PC-3 (cell line): Measurements from ENCODE around the gene CFAP91. TPM values are rescaled to one million over a fixed set of nuclear protein-coding genes. Genes with fewer than 3 reads are reported as not detected.

Experiments used
- ATAC-seq: fragments of 200-7000 bp; cut with Tn5 transposase; 2 replicates; pipeline ENCODE4 v1.9.1; 2020; ENCODE audit warnings: mild to moderate bottlenecking, moderate library complexity
- BruUV-seq: library from RNA; stranded (reverse); fragments of 400-500 nt; replicated peaks from 2 replicates; lab custom pipeline; 2021; lab: Mats Ljungman, UMichigan
- CTCF ChIA-PET: fragments of 300-600 bp; sonication (Branson Sonifier 250); formaldehyde crosslinking; loops from one replicate; lab custom pipeline; 2022; ENCODE audit warnings: antibody characterized with exemption; lab: Charles Lee
- POLR2A ChIA-PET: fragments of 300-600 bp; sonication (Branson Sonifier 250); formaldehyde crosslinking; loops from one replicate; lab custom pipeline; 2022; ENCODE audit warnings: antibody characterized with exemption; ENCODE audit not compliant: unreplicated experiment; lab: Charles Lee
- DNase-seq: peaks from one replicate; pipeline ENCODE4 v3.0.0-alpha.2; 2015
- H2AFZ ChIP-seq: fragments of 300-600 bp; sonication (generic); 2 replicates; pipeline ENCODE4 v1.6.0; 2016; ENCODE audit warnings: antibody characterized with exemption, low read length
- H3F3A ChIP-seq: fragments of 300-600 bp; sonication (generic); one replicate; pipeline ENCODE4 v1.6.0; 2017; ENCODE audit warnings: antibody characterized with exemption, low read length, control low read depth, mild to moderate bottlenecking; ENCODE audit not compliant: unreplicated experiment
- H3K27ac ChIP-seq: fragments of 300-600 bp; sonication (generic); 2 replicates; pipeline ENCODE4 v1.5.1; 2016; ENCODE audit warnings: mild to moderate bottlenecking, low read length
- H3K27me3 ChIP-seq: fragments of 300-600 bp; sonication (generic); 2 replicates; pipeline ENCODE4 v1.6.1; 2016; ENCODE audit warnings: low read length, mixed read lengths
- H3K36me3 ChIP-seq: fragments of 300-600 bp; sonication (generic); 2 replicates; pipeline ENCODE4 v1.6.1; 2016; ENCODE audit warnings: low read depth, mixed run types, low read length, mixed read lengths
- H3K4me1 ChIP-seq: fragments of 300-600 bp; sonication (generic); 2 replicates; pipeline ENCODE4 v1.5.1; 2016; ENCODE audit warnings: low read length; ENCODE audit not compliant: insufficient read depth
- H3K4me2 ChIP-seq: fragments of 300-600 bp; sonication (generic); 2 replicates; pipeline ENCODE4 v1.6.0; 2016; ENCODE audit warnings: low read length
- H3K4me3 ChIP-seq: fragments of 300-600 bp; sonication (generic); 2 replicates; pipeline ENCODE4 v1.5.1; 2016; ENCODE audit warnings: mild to moderate bottlenecking, low read length, mixed read lengths
- H3K79me2 ChIP-seq: fragments of 300-600 bp; sonication (generic); 2 replicates; pipeline ENCODE4 v1.6.1; 2017; ENCODE audit warnings: low read length, mixed read lengths
- H3K9ac ChIP-seq: fragments of 300-600 bp; sonication (generic); 2 replicates; pipeline ENCODE4 v1.6.0; 2016; ENCODE audit warnings: mild to moderate bottlenecking, low read length
- H3K9me2 ChIP-seq: fragments of 300-600 bp; sonication (generic); replicated peaks from 2 replicates; pipeline ENCODE4 v1.6.1; 2016; ENCODE audit warnings: mixed run types, low read length, mixed read lengths
- H3K9me3 ChIP-seq: fragments of 300-600 bp; sonication (generic); 2 replicates; pipeline ENCODE4 v1.6.1; 2016; ENCODE audit warnings: low read length, mixed read lengths
- H4K20me1 ChIP-seq: fragments of 300-600 bp; sonication (generic); 2 replicates; pipeline ENCODE4 v1.6.1; 2016; ENCODE audit warnings: low read length, mixed read lengths
- EZH2 ChIP-seq: fragments of 300-600 bp; sonication (generic); IDR thresholded peaks from one replicate; pipeline ENCODE4 v1.6.1; 2017; ENCODE audit warnings: antibody characterized with exemption, mild to moderate bottlenecking, low read length; ENCODE audit not compliant: unreplicated experiment
- EZH2phosphoT487 ChIP-seq: fragments of 300-600 bp; sonication (generic); IDR thresholded peaks from 2 replicates; pipeline ENCODE4 v1.6.1; 2018; ENCODE audit warnings: mild to moderate bottlenecking, antibody characterized with exemption, low read length, borderline replicate concordance
- intact Hi-C: fragments of 100-400 bp; cut with micrococcal nuclease; formaldehyde crosslinking; loops from 2 replicates; pipeline ENCODE4 v1.9.0; 2023
- total RNA-seq: library from RNA; depleted of rRNA; stranded (reverse); fragments of >200 nt; gene quantifications from 2 replicates; pipeline ENCODE4 v1.2.3, GENCODE V29; 2014
- TF ChIP-seq, protein P1 (sequence below): fragments of 300-600 bp; sonication (generic); conservative IDR thresholded peaks from 2 replicates; pipeline ENCODE4 v1.5.1; 2017; ENCODE audit warnings: antibody characterized with exemption, low read depth, mild to moderate bottlenecking, low read length

Gene CFAP91
- total RNA-seq, 1 experiment from 2014 or later, result 1.1 TPM

- CTCF ChIA-PET, result interaction anchor here (0.7 to 0.8 kb wide), 2 partner anchors 26 to 103 kb away, joined by 3 read pairs; no protein-coding TSS in a partner anchor
Measured at GRCh38 chr3:119662604-119663373, 40.0 kb upstream of the CFAP91 start.

DNA sequence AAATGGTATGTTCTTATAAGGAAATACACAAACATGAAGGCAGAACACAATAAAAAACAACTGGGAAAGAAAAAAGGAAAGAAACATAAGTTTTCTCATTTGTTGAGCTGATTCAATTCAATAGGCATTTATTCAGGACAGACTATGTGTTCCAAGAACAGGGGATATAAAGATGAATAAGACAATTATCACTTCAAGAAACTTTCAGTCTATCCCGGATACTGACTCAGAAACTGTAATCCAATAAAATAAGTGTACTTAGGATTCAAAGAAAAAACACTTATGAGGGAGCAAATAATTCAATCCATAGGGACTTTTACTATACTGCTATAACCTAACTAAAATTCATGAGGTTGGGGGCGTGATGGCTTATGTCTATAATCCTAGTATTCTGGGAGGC is 38.9 kb upstream of the CFAP91 start:
- Histone ChIP-seq H2AFZ (peak overlapping the region; percentile 51), H3K4me1 (peaks cover 52% of the 10 kb centered on the region), H3K27ac (peak overlapping the region; percentile 91), H3K36me3 (peaks cover 4% of the 10 kb centered on the region; the same call in 1 of the 2 replicates), H3K9me2 (no peaks in the 10 kb centered on the region), H3K4me3 (peak overlapping the region; percentile 15; the same call in 1 of the 2 replicates), H3K79me2 (no peaks in the 10 kb centered on the region), H3K9me3 (no peaks in the 10 kb centered on the region), H3K4me2 (peak overlapping the region; percentile 69), H3K27me3 (no peaks in the 10 kb centered on the region), H3K9ac (peak overlapping the region; percentile 63), H4K20me1 (no peaks in the 10 kb centered on the region), H3F3A (peaks cover 18% of the 10 kb centered on the region)
- POLR2A ChIA-PET, result interaction anchor here (0.6 to 1.2 kb wide), 3 partner anchors 13 to 320 kb away, joined by 3 to 5 read pairs (median 5); partner anchors contain the start of genes COX17 and TMEM39A
- ATAC-seq, result peak; percentile 65
- no TSS peak for BruUV-seq
- CTCF ChIA-PET, result no interaction called here
- peak; percentile 86 for DNase-seq
- intact Hi-C loops, result loop anchor here (1.0 to 5.0 kb wide), 4 partner anchors 13 to 162 kb away; partner anchors contain the start of gene COX17
- TF ChIP-seq, protein P1, sequence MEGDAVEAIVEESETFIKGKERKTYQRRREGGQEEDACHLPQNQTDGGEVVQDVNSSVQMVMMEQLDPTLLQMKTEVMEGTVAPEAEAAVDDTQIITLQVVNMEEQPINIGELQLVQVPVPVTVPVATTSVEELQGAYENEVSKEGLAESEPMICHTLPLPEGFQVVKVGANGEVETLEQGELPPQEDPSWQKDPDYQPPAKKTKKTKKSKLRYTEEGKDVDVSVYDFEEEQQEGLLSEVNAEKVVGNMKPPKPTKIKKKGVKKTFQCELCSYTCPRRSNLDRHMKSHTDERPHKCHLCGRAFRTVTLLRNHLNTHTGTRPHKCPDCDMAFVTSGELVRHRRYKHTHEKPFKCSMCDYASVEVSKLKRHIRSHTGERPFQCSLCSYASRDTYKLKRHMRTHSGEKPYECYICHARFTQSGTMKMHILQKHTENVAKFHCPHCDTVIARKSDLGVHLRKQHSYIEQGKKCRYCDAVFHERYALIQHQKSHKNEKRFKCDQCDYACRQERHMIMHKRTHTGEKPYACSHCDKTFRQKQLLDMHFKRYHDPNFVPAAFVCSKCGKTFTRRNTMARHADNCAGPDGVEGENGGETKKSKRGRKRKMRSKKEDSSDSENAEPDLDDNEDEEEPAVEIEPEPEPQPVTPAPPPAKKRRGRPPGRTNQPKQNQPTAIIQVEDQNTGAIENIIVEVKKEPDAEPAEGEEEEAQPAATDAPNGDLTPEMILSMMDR, result no peak
- TF ChIP-seq EZH2 (no peak), EZH2phosphoT487 (no peak)

More at GRCh38 chr3:119662604-119663373, 40.0 kb upstream of the CFAP91 start:
- Histone ChIP-seq H3K9me3 (no peaks in the 10 kb centered on the region), H2AFZ (no peak overlapping the region), H4K20me1 (no peaks in the 10 kb centered on the region), H3K4me1 (peaks cover 52% of the 10 kb centered on the region), H3K4me2 (peak overlapping the region; percentile 69), H3K4me3 (peak overlapping the region; percentile 9; the same call in 1 of the 2 replicates), H3F3A (peaks cover 18% of the 10 kb centered on the region), H3K9me2 (no peaks in the 10 kb centered on the region), H3K27me3 (no peaks in the 10 kb centered on the region), H3K9ac (peak overlapping the region; percentile 38), H3K27ac (peak overlapping the region; percentile 91), H3K79me2 (no peaks in the 10 kb centered on the region), H3K36me3 (0 out of 2 replicates have a peak, but pooled peaks cover 4% of the 10 kb centered on the region)
- TSS peak; percentile 52 for BruUV-seq
- DNase-seq (peak; percentile 70), ATAC-seq (peak; percentile 45)
- POLR2A ChIA-PET, result interaction anchor here (0.6 to 1.3 kb wide), 6 partner anchors 14 to 433 kb away, joined by 3 to 9 read pairs (median 4); partner anchors contain the start of gene COX17
- intact Hi-C loops, result loop anchor here (1.0 to 5.0 kb wide), 4 partner anchors 19 to 160 kb away; partner anchors contain the start of gene ADPRH
- TF ChIP-seq, protein P1, result peak; percentile 30; the same call in 1 of the 2 replicates
- TF ChIP-seq EZH2, result no peak
